ENCODE measurements around the gene SUSD4. TPM values are rescaled to one million over a fixed set of nuclear protein-coding genes. Genes with fewer than 3 reads are reported as not detected.
A peak's percentile ranks its signal among the peaks of the same experiment; 100 is the strongest.

SUSD4 gene
- total RNA-seq, 1 donor from 2014 or later, result 2.0 TPM

DNA sequence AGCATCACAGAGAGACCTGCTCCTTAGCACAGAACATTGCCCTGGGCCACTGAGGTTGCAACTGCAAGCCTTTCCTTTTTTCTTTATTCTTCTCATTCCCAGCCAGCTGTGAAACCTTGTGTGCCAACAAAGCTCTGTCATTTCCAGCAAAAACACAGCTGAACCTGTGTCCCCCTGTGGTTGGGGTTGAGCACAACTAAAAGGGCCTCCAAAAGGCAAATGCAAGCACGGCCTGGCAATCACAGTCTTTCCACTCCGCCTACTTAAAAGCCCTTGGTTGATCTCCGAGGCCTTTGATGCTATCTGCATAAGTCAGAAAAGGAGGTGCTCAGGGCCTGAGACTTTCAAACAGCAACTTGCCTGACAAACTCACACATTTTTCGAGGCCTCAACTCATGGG, 32.7 kb downstream of the SUSD4 start:
- no peak for DNase-seq (ENCODE audit: low read depth)

DNA sequence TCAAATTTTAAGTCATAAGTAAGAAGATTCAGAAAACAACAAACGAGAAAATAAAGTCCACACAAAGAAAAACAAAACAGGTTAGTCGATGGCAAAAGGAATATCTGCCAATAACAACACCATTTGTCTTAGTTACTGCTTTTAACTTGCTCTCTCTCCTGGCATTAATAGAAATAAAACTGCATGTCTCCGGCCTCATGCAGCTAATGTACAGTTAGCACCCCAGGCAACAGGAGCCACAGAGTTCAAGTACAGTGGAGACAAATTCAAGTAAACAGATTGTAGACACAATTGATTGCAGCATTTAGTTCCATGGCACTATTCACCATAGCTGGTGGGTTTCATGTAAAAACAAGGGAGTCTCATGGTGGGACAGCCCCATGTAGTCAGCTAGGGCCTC, 33.5 kb downstream of the SUSD4 start:
- DNase-seq (ENCODE audit: low read depth), result no peak

DNA sequence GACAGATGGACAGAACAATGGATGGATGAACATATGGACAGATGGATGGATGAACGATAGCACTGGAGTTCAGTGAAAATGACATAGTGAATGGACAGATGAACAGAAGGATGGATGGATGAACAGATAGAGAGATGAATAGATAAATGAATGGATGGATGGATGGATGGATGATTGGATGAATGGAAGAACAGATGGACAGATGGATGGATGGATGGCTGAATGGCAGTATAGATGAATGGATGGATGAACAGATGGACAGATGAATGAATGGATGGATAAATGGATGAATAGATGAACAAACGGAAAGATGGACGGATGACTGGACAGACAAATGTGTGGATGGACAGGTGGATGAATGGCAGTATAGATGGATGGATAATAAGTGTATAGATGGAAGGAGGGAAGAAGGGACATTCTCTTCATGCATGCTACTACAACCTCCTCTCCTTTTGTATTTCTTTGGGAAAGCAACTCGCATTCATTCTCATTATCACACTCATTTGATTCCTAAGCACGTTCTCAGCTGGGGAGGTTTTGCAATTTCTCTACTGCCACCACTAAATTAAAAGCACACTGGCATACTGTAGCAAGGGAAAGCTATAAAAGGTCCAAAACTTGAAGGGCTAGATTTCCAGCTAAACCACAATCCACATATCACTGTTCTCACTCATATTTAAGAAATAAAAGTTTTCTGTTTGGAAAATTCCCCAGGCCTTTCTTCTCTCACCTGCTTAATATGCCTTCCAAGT, 34.1 kb downstream of the SUSD4 start:
- no peak for DNase-seq (ENCODE audit: low read depth)

DNA sequence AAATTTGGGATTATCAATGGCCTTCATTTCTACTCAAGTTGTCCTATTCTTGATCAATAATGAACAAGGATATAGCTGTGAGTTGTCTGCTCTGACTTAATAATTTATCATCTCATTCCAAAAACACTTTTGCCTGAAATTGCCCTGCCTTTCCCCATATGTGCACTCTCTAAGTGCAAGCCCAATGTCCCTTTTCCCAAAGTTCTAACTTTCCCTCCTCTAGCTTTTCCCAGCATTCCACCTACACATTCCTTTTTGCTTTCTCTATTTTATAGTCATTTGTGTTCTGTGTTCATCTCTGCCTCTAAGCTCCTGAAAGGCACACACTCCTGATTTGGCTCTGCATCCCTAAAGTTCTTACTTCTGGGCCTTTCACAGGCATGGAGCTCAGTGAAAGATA, 34.7 kb downstream of the SUSD4 start:
- no peak for DNase-seq (ENCODE audit: low read depth)

DNA sequence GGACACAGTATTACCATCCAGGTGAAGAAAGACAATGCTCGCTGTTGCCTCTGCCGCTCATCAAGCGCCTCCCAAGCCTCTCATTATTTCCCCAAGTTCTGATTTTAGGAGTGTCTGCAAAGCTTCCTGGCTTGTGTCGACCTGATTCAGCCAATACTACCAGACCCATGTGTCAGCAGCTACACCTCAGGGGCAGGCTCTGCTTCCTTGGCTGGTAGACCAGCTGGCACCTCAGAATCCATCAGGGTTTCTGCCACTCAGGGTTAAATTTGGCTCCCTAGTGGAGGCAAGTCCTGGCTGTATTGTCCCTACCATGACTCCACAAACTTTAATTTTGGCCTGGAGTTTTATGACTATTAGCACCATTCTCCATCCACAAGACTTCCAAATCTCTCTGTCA, 35.4 kb downstream of the SUSD4 start:
- DNase-seq (ENCODE audit: low read depth), result no peak

DNA sequence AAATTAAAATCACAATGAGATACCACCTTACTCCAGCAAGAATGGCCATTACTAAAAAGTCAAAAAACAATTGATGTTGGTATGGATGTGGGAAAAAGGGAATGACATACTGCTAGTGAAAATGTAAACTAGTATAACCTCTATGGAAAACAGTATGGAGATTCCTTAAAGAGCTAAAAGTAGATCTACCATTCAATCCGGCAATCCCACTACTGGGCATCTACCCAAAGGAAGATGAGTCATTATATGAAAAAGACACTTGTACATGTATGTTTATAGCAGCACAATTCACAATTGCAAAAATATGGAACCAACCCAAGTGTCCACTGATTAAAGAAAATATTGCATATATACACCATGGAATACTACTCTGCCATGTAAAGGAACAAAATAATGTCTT, 37.2 kb downstream of the SUSD4 start:
- DNase-seq (ENCODE audit: low read depth), result peak; percentile 16

DNA sequence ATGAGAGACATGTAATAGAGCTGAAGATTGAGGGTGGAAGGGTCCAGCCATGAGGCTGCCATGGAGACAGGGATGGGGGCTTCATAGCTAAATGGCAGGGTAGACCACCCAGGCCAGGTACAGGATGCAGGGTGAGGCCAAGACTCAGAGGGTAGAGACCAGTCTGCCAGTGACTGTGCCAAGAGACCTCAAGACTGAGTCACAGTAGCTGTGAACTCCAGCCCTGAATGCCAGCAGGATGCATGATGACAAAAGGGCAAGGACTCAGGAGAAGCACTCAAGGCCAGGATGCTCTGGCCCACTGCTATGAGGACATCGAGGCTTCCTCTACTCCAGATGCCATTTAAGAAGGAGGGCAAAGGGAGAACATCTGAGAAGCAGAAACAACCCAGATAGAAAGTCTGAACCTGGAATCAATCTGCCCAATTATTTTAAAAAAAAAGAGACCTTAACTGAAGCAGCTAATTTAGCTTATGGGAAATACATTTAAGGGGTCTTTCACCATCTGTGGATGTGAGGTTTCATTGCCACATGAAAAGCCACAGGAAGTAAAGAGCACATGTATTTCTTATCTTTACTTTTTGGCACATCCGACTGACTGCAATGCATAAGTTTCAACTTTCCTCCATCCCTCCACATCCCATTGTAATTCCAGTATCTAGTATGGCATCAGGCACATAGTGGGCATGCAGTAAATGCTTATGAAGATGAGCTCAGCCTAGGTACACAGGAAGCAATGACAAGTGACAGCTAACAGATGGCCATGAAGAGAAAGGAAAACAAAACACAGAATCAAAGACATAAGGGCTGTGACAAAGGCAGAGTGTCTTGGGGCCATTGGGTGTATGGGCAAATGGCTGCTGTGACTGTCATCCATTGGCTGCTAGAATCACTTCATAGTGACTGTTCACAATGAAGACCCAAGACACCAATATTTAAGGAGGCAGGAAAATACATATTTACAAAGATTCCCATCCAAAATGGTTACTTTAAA, 40.2 kb downstream of the SUSD4 start:
- DNase-seq (ENCODE audit: low read depth), result no peak

DNA sequence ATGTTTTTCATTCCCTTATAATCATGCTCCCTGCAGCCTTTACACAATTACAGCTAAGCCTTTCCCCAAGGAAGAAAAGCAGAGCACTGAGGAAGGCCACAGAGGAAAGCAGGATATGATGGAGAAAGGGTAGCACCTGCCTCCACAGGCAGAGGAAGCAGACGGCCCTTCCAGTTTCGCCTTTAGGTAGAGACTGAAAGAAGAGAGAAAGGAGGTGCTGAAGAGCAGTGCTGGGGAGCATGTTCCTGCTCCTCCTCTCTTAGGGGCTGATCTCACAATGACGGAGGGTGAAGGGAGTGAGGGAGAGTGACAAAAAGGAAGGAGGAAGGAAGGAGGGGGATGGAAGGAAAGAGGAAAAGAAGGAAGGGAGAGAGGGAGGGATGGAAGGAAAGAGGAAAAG, 41.1 kb downstream of the SUSD4 start:
- DNase-seq (ENCODE audit: low read depth), result no peak

DNA sequence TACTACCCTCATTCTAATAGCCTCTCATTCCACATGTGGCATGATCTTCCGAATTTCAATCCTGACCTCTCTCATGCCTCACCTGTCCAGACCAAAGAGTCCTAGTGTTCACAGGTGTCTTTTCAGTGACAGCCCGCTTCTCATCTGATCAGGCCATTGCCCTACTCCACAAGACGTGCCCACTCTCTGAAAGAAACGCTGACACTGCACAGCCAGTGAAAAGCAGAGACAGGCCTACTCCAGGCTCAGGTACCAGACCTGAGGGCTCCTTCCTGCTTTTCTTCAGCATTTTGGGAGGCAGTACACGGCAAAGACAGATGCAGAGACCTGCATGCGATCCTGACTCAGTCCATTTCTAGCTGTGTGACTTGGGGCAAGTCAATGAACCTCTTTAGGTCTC, 43.0 kb downstream of the SUSD4 start:
- no peak for DNase-seq (ENCODE audit: low read depth)

DNA sequence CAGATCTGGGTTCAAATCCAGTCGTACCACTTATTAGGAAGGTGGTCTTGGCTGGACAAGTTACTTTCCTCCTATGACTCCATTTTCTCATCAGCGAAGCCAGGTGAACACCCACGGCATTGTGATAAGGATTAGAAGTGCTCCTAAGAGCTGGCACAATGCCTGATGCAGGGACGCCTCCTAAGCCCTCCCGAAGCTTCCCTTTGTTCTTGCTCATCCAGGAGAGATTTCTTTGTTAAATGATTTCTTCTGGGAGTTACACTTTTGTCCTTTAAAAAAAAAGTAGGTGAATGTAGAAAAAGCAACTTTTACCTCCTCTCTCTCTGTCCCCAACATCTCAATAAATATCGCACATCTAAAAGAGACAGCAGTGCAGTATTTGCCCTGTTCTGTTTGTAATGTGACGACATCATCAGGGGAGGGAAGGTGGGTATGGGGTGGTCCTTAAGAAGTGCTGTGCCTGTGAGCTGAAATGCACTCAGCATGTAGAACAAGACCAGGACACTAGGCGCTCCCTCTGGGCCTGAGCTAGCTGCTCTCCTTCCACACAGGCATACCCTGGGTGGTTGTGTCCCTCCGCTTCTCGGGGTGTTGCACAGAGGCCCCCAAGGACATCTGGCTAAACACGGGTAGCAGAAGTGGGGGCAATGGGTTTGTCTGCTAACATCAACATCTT, 43.9 kb downstream of the SUSD4 start:
- no peak for DNase-seq (ENCODE audit: low read depth)

DNA sequence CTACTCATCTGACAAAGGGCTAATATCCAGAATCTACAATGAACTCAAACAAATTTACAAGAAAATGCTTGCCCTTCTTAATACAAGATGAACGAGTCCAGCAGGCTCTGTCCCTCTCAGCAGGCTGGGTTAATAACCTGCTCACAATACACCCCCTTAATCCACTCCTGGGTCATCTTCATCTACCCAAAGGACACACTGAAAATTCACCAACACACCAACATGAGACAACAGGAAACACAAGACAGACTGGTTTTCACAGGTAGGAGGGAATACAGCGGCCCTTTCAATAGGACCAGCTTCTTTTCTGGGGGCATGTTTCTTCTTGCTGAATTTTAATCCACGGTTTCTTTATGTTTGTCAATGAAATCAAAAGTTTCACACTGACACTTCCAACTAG, 44.6 kb downstream of the SUSD4 start:
- DNase-seq (ENCODE audit: low read depth), result no peak

DNA sequence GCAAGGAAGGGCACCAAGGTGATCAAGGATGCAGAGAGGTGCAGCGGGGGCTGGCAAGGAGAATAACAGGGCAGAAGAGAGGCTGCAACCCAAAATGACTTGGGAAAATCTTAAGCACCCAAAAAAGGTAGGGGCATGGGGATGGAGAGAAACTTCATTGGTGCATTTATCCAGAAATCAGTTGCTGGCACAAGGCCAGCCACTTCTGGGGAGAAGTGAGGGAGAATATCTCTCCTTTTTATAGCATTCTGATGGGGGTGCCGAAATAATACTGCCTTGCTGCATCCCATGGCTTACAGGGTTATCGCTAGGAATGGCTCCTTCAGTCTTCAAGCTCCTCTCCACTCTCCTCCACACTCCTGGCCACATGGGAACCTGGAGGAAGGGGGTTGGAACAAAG, 47.9 kb downstream of the SUSD4 start:
- no peak for DNase-seq (ENCODE audit: low read depth)

DNA sequence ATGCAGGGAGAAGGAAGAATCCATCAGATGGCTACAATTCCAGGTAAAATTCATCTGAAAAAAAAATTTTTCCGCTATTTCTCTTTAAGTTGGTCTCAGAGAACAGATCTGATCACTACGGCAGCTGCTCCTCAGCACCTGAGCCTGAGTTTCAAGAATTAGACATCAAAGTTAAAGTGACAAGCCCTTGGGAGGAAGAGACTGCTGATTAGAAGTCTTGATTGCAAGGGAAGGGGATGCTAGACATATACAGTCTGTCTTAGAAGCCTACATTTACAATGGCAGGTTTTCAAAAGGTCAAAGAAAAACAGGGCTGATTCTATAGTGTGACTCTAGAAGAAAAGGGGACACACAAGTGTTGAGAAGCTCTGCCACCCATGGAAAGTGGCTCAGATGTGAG, 48.3 kb downstream of the SUSD4 start:
- no peak for DNase-seq (ENCODE audit: low read depth)

DNA sequence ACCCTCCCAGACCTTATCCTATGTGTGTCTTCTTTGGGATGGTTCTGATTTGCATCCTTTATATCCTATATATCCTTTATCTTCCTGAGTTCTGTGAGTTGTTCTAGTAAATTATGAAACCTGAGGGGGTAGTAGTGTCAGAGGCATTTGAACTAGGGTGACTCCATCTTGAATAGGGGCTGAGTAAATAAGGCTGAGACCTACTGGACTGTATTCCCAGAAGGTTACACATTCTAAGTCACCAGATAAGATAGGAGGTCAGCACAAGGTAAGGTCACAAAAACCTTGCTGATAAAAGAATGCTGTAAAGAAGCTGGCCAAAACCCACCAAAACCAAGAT, 50.6 kb downstream of the SUSD4 start:
- no peak for DNase-seq (ENCODE audit: low read depth)

DNA sequence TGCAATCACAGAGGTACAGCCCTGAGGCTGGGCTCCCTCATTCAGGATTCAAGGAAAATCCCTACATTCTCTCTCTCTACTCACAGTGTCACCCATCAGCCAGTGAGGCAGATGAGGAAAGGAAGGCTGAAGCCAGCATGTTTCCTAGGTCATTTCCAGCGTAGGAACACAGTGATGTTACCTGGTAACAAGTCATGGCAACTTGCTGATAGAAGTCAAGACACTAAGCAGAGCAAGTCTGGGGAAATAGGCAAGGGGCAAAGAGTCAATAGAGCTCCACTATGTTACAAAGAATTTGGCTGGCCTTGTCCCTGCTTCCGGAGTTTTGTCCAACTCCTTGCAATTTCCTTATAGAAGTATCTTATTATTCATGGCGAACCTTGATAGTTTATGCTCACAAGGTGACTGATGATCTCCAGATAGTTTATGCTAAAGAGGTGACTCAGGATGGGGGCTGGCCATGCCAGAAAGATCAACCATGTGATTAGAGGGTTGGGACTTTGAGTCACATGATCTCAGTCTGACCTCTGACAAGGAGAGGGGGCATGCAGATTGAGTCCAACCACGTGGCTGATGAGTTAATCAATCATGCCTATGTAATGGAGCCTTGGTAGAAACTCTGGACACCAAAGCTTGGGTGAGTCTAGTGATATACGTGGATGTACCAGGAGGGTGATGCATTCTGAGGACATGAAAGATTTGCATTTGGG, 51.1 kb downstream of the SUSD4 start:
- DNase-seq (ENCODE audit: low read depth), result no peak

DNA sequence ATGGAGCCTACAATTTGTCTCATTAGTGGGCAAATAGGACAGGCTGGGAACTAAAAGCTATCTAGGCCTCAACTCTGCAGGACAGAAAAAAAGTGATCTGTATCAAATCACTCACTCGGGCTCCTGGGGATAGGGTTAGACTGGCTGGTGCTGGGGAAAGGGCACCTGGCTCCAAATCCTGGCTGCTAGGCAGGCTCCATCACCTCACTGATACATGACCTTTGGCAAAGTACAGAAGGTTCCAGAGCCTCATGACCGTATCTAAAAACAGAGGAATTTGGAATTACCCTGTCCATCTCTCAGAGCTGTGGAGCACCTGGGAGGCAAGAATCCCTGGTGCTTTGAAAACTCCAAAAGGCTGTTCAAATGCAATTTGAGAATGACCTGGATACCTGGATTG, 51.7 kb downstream of the SUSD4 start:
- no peak for DNase-seq (ENCODE audit: low read depth)

DNA sequence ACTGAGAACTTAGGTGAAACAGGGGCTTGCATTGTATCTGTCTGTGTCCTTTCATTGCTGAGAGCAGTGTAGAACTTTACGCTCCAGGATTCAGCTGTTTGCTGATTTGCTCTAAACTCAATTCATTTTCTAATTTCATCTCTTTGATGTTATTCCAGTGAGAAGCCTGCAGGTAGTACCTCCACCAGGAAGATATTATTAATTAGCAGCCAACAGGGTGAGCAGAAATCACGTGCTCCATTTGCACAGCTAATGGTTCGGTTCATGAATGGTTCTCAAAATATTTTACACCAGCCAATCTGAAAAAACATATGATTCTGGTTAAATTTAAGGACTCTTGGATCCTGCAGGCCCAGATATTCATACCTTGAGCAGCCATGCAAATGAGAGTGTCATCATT, 52.1 kb downstream of the SUSD4 start:
- no peak for DNase-seq (ENCODE audit: low read depth)

DNA sequence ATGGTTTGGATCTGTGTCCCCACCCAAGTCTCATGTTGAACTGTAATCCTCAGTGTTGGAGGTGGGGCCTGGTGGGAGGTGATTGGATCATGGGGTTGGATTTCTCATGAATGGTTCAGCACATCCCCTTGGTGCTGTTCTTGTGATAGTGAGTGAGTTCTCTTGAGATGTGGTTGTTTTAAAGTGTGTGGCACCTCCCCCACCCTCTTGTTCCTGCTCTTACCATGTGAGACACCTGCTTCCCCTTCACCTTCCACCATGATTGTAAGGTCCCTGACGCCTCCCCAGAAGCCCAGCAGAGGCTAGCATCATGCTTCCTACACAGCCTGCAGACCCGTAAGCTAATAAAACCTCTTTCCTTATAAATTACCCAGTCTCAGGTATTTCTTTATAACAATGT, 55.8 kb downstream of the SUSD4 start:
- DNase-seq (ENCODE audit: low read depth), result no peak

DNA sequence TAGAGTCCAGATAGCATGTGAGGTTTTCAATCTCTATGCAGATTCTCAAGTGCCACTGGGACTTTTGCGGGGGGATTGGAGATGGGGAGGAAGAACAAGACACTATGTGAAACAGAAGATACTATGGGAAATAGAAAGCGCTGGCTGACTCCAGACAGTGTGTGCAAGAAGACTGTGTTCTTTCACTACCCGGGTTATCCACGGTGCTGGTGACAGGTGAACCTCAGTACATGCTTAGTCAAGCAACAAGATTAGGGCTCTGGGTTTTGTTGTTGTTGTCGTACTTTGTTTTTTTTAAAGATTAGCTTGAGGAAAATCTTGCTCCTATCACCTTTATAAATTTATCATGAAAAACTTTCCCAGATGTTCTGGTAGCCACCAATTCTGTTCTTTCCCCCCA, 56.4 kb downstream of the SUSD4 start:
- DNase-seq (ENCODE audit: low read depth), result no peak

DNA sequence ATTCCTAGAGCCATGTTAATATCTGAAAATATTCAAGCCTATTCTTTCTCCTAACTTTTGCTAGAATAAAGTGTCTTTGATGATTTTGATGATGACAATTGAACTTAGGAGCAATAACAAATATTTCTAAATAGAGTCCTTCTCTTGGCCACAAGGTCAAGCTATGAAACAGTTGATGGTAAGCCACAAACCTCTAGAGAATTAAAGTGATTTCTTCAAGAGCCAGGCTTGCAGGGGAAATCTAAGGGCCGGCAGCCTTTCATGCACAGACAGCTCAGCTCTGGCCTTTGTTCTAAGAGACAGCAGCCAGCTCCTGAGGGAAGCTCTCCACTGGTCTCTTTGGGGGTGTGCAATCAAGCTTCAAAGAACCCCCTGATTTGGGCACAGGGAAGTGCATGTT, 59.0 kb downstream of the SUSD4 start:
- DNase-seq (ENCODE audit: low read depth), result peak; percentile 40

DNA sequence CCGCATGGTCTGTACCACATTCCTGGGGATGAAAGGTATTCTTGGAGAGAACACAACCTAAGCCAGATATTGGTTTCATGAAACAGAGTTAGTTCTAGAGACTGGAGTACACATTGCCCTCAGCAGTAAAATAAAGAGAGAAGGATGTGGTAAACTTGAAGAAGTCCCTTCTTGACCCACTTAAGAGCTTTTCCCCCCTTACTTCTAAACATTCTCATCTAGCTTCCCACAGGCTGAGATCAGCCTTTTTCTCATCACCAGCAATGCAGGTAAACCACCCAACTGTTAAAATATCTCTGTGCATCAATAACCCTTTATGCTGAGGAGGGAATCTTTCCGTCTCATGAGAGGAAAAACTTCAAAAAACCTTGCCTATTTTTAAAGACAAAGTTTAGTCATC, 62.6 kb downstream of the SUSD4 start:
- no peak for DNase-seq (ENCODE audit: low read depth)

DNA sequence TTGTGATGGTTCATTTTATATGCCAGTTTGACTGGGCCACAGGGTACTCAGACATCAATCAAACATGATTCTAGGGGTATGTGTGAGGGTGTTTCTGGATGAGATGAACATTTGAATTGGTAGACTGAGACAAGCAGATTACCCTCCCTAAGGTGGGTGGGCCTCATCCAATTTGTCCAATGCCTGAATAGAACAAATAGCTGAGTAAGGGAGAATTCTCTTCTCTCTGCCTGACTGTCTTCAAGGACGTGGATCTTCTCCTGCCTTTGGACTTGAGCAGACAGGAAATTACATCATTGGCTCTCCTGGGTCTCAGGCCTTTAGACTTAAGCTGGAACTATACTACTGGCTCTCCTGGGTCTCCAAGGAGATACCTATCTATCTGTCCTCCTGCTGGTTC, 64.4 kb downstream of the SUSD4 start:
- DNase-seq (ENCODE audit: low read depth), result no peak

All from myocyte (in vitro differentiated cells).